Activated effector memory CD4-positive, alpha-beta T cell treated with anti-CD3 and anti-CD28 coated beads, Interleukin-2, amount 50 U/mL, for 16 hours (primary cell): ENCODE measurements around the gene RPS6KA2.
"Not testable (repeated sequence)": the region's sequence is repeated elsewhere in the genome, so short reads cannot be mapped to it uniquely, and the experiment has no call there.

ENCODE experiments used
- DNase-seq: peaks from one replicate; pipeline ENCODE4 v3.0.0-alpha.2; 2020

Gene RPS6KA2

GRCh38 chr6:166411721-166412151 is 215.3 kb downstream of the RPS6KA2 start:
- peak; percentile 69 for DNase-seq

- peak; percentile 27 for DNase-seq
Observed at GRCh38 chr6:166411271-166411670, 215.8 kb downstream of the RPS6KA2 start.

DNA sequence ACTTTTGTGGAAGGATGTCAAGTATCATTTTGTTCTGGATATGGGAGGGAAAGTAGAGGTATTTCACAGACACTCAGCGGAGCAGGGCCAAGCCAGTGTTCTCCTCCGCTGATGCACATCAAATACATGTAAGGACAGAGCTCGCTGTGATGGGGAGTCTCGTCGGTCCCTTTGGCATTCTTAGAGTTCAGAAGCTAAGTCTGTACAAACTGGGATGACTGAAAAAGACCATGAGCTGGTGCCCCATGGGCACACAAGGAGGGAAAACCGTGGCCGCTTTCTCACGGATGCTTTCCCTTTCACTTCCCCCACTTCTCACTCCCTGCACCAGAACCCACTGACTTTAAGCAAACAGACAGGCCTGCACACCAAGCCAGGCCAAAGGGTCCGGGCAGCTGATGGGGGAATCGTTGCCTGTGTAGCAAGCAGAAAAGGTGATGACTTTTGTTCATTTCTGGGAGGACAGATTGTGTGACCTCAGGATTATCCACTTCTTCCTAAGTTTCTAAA is 216.6 kb downstream of the RPS6KA2 start:
- peak; percentile 27 for DNase-seq

DNA sequence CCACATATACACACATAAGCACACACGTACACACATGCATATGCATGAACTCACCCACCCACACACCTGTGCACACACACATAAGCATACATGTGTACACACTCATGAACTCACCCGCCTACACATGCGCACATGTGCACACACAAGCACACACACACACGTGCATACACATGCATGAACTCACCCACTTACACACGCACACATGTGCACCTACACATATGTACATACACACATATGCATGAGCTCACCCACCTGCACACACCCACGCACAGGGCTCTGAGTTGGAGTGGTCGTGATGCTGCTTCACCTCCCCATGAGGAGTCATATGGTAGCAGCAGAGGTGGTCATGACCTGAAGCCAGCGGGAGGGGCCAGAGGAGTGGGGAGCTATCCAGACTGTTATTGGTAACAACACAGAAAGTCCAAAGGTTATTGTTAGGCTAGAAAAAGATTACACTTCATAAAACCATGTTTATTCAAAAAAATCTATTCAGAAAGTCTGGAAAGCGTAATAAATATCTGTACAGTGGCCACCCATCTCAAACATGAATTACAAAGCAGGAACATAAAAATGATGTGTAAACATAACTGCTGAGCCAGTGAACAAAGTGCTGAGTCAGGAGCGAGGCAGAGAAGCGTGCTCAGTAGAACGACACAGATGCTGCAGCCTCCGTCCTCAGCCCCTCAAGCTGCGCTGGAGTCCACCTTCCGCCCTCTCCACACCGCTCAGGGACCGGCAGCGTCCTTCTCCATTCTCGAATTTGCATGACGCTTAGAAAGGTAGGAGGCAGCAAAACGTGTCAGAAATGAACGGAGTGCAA is 217.9 kb downstream of the RPS6KA2 start:
- peak; percentile 38 for DNase-seq

DNA sequence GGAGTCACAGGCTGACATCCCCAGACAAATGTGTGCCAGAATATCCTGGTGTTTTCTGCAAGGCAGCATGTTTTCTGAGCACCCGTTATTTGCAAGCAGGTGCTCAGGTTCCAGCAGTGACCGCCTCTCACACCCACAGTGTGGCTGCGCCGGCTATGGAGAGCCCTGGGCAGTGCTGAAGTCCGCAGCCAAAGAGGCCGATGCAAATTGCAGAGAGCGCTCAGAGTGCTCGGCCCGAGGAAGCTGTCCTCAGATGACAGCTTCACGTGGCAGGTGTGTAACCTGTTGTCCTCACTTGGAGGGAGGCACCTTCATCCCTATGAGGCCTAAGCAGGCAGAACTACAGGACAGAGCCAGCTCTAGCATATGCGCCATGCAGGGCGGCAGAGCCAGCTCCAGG is 220.9 kb downstream of the RPS6KA2 start:
- peak; percentile 51 for DNase-seq

- DNase-seq = peak; percentile 54
Observed at GRCh38 chr6:166405386-166405785, 221.7 kb downstream of the RPS6KA2 start.

DNA sequence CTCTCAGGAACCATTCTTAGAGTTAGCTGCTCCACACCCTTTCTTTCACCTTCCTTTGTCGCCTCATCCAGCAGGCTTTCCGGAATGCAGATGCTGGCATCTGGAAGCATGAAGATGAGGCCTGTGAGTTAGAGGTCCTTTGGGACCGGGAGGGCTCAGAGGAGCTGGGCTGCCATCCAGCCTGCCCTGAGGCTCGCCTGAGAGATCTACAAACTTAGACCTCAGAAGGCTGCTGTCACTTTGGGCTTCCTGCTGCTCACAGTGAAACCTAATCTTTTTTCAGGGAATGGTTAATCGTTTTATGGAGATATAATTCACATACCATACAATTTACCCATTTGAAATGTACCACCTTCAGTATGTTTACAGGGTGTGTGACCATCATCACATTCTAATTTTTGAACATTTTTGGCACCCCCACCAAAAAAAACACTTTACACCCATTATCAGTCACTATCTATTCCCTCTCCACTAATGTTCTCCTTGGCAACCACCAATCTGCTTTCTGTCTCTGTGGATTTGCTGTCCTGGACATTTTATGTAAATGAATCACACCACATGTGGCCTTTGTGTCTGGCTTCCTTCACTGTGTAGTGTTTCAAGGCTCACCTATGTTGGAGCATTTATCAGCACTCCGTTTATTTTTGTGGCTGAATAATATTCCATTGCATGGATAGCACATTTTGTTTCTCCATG is 224.3 kb downstream of the RPS6KA2 start:
- peak; percentile 22 for DNase-seq

- peak; percentile 76 for DNase-seq
Observed at GRCh38 chr6:166400649-166401250, 226.3 kb downstream of the RPS6KA2 start.

DNA sequence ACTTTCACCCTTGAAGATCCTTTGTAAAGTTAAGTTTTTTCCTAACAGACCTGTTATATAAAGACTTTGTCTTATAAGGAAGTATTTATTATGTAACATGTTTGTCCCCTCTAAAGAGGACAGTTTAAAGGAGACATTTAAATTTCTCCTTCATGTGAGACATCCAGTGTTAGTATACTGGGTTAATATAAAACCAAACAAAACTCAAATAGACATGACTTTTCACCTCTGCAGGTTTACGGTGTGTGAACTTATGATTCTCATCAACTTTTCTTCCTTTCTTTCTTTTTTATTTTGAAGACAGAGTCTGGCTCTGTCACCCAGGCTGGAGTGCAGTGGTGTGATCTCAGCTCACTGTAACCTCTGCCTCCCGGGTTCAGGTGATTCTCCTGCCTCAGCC is 226.9 kb downstream of the RPS6KA2 start:
- DNase-seq = no peak

DNA sequence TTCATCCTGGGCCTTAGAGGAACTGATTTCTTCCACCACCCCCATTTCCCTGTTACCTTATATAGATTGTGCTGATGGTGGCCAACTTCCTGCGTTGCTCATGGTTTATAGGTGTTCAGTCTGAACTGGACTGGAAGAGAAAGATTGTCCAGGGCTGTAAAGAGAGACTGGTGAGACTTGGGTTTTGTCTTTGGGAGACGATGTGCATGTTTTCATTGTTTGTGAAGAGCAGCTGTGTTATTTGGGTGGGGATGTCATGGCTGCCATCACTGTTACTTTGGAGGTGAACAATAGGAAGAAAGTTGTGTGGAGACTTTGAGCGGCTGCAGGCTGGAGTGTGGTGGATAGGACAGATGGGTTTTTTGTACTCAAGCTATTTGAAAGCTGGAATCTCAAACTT is 228.7 kb downstream of the RPS6KA2 start:
- no peak for DNase-seq

DNA sequence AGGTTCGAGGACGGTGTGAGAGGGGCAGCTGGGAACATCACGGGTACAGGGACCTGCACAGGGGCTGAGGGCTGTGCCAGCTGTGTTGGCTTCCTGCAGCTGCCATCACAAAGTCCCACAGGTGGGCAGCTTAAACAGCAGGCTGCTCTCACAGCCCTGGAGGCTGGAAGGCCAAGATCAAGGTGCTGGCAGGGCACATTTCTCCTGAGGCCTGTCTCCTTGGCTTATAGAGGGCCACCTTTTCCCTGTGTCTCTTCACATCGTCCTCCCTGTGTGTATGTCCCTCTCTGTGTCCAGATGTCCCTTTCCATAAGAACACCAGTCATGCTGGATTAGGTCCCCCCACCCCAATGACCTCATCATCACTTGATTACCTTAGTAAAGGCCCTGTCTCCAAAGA is 229.2 kb downstream of the RPS6KA2 start:
- no peak for DNase-seq

GRCh38 chr6:166395778-166396177 is 231.3 kb downstream of the RPS6KA2 start:
- no peak for DNase-seq

DNA sequence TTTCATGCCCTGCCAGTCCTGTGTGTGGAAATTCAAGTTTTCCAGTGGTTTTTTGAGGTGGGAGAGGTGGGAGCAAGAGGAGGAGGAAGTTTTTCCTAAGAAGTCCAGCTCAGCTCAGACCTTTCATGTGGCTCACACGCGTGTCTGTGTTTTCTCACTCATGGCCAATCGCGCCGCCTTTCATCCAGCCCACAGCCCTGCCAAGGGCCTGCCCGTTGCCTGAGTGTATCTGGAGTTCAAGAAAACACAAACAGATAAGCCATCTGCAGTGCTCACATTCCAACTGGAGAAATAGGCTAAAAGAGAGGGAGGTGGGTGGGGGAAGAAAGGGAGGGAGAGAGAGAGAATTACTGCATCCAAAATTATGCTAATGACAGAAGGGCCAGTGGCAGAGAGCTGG is 231.7 kb downstream of the RPS6KA2 start:
- no peak for DNase-seq

DNA sequence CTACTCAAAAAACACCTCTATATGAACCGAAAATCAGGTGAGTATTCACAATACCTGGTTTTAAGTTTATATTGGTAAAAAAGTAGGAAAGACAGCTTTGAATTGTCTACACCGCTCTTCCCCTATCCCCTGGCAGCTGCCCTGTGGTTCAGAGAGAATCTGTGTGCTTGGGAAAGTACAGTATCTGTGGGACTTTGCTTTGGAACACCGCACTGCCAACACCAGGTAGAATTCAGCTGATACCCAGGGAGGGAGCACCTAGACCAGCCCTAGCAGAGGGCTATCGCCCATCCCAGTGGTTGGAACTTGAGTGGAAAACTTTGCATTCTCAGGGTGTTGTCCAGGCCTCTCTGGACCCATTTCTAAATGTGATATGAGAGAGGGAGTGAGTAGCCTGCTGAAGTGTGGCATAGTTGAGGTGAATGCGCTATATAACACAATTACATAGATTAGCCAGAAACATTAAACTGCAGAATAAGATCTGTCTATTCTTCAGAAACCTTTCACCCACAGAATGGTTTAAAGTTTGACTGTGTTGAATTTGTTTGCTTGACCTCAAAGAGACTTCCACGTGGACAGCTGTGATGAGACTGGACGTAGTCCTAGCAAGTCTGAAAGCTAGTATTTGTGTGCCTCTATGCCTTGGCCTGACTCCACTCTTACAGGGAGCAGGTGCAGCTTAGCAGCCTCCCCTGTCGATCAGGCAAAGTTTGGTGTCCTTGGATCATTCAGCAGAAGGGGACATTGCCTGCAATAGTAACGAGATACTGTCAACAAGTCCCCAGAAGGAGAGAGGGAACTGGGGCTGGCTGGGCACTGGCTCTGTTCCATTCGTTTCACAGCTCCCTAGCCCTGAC is 232.8 kb downstream of the RPS6KA2 start:
- no peak for DNase-seq

DNA sequence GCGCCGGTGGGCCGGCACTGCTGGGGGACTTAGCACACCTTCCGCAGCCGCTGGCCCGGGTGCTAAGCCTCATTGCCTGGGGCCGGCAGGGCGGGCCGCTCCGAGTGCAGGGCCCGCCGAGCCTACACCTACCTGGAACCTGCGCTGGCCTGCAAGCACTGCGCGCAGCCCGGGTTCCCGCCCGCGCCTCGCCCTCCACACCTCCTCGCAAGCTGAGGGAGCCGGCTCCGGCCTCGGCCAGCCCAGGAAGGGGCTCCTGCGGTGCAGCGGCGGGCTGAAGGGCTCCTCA is 233.6 kb downstream of the RPS6KA2 start:
- no peak for DNase-seq

GRCh38 chr6:166392755-166393534 is 234.1 kb downstream of the RPS6KA2 start:
- not testable (repeated sequence) for DNase-seq

GRCh38 chr6:166389119-166389518 is 237.9 kb downstream of the RPS6KA2 start:
- no peak for DNase-seq

- DNase-seq = no peak
Observed at GRCh38 chr6:166388290-166389004, 238.6 kb downstream of the RPS6KA2 start.

DNA sequence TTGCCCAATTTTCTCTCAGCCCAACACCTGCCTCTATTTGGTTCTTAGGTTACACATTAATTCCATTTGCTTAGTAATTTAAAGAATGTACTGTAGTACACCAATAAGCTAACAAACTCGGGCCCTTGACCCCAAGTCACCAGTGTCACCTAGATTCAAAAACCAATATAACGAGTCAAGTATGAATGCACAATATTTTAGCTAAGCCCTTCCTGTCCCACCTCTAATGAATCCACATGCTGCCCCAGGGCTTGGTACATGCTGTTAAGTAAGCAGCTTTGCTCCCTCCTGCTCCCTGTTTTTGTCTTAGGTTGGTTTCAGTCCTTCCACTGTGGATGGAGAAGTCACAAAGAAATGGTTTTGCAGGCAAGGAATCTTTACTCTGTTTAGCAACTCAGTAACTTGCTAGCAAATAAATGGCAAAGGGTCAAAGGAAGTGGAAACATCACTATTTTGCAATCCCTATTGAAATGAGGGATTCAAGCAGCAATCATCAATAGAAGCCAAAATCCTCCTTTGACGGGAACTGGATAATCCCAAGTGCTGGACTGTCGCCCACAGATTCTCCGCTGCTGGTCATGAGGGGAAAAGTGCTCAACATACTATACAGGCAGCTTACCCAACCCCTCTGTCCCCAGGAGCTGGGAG is 239.3 kb downstream of the RPS6KA2 start:
- no peak for DNase-seq

DNA sequence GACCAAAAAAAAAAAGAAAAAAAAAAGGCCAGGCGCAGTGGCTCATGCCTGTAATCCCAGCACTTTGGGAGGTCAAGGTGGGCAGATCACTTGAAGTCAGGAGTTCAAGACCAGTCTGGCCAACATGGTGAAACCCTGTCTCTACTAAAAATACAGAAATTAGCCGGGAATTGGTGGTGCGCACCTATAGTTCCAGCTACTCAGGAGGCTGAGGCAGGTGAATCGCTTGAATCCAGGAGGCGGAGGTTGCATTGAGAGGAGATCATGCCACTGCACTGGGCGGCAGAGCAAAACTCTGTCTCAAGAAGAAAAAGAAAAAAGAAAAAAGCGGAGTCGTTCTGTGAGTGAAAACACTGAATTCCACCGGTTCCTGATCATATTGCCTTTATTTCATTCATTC is 240.0 kb downstream of the RPS6KA2 start:
- DNase-seq = not testable (repeated sequence)

DNA sequence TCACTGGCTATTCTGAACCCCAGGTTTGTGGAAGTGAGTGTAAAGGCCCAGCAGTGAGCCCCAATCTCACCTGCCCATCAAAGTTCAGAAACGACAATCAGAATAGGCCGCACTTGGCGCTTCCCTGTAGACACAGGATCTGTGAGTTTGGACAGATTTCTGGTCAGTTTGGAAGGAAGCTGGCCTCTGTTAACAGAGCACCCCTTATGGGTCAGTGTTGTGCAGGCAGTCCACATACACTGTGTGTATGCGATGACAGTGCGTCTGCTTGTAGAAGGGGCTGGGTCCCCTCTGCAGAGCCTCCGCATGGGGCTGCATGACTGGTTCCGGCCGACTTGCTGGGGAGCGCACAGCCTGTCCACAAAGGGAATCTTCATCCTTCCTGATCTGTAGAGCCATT is 240.9 kb downstream of the RPS6KA2 start:
- no peak for DNase-seq
